SU-DHL-6 (cell line): ENCODE measurements around the gene PLAAT3.
"Not testable (repeated sequence)": the region's sequence is repeated elsewhere in the genome, so short reads cannot be mapped to it uniquely, and the experiment has no call there.

ENCODE experiments used
- H2AFZ ChIP-seq: fragments of 200-600 bp; sonication (generic); 2 replicates; pipeline ENCODE4 v1.6.1; 2014; ENCODE audit warnings: low read depth, mild to moderate bottlenecking, moderate library complexity, mixed read lengths, antibody characterized with exemption, low read length; ENCODE audit not compliant: severe bottlenecking
- H3F3A ChIP-seq: fragments of 200-600 bp; shearing (Covaris generic); 2 replicates; pipeline ENCODE4 v1.6.0; 2016; ENCODE audit warnings: antibody characterized with exemption, mild to moderate bottlenecking; ENCODE audit not compliant: insufficient read depth
- H3K27ac ChIP-seq: fragments of 200-600 bp; sonication (generic); 2 replicates; pipeline ENCODE4 v1.5.1; 2016; ENCODE audit warnings: low read depth, mild to moderate bottlenecking, low read length, moderate library complexity, mixed read lengths
- H3K27me3 ChIP-seq: fragments of 200-600 bp; sonication (generic), shearing (Covaris generic); 2 replicates; pipeline ENCODE4 v1.6.0; 2014; ENCODE audit warnings: mild to moderate bottlenecking, low read length
- H3K36me3 ChIP-seq: fragments of 200-600 bp; sonication (generic); 2 replicates; pipeline ENCODE4 v1.6.1; 2014; ENCODE audit warnings: mild to moderate bottlenecking, low read length, mixed read lengths
- H3K4me2 ChIP-seq: fragments of 300-600, 200-600 bp; shearing (Covaris generic), sonication (generic); 2 replicates; pipeline ENCODE4 v1.6.0; 2014; ENCODE audit warnings: low read length, low read depth, mild to moderate bottlenecking; ENCODE audit not compliant: poor library complexity, severe bottlenecking
- H3K4me3 ChIP-seq: fragments of 200-600 bp; sonication (generic); 2 replicates; pipeline ENCODE4 v1.5.1; 2014; ENCODE audit warnings: antibody characterized with exemption, low read length, mild to moderate bottlenecking, mixed read lengths; ENCODE audit not compliant: insufficient read depth, poor library complexity, severe bottlenecking
- H3K79me2 ChIP-seq: fragments of 200-600 bp; sonication (generic); 2 replicates; pipeline ENCODE4 v1.6.1; 2014; ENCODE audit warnings: mild to moderate bottlenecking, low read length, moderate library complexity; ENCODE audit not compliant: insufficient read depth
- H3K9ac ChIP-seq: fragments of 200-600 bp; sonication (generic); 2 replicates; pipeline ENCODE4 v1.7.0; 2014; ENCODE audit warnings: mild to moderate bottlenecking, low read length
- H3K9me2 ChIP-seq: fragments of 200-600 bp; sonication (generic); replicated peaks from 2 replicates; pipeline ENCODE4 v1.6.1; 2014; ENCODE audit warnings: low read length; ENCODE audit not compliant: insufficient read depth
- H3K9me3 ChIP-seq: fragments of 200-600 bp; sonication (generic); 2 replicates; pipeline ENCODE4 v1.6.1; 2014; ENCODE audit warnings: low read length, mixed read lengths; ENCODE audit not compliant: insufficient read depth
- H4K20me1 ChIP-seq: fragments of 200-600 bp; sonication (generic); 2 replicates; pipeline ENCODE4 v1.6.1; 2014; ENCODE audit warnings: low read depth, mild to moderate bottlenecking, antibody characterized with exemption, low read length, moderate library complexity, mixed read lengths
- CTCF ChIP-seq: fragments of 200-600 bp; sonication (generic); IDR thresholded peaks from one replicate; pipeline ENCODE4 v1.5.1; 2017; ENCODE audit warnings: antibody characterized with exemption, mild to moderate bottlenecking, low read length, moderate library complexity; ENCODE audit not compliant: insufficient read depth, poor library complexity, severe bottlenecking
- EZH2phosphoT487 ChIP-seq: fragments of 200-600 bp; sonication (generic), shearing (Covaris generic); conservative IDR thresholded peaks from 2 replicates; pipeline ENCODE4 v1.6.1; 2018; ENCODE audit warnings: mild to moderate bottlenecking, antibody characterized with exemption, low read length, moderate library complexity, mixed read lengths

Gene PLAAT3

GRCh38 chr11:63589000-63589399, 25.2 kb downstream of the PLAAT3 start:
- no peak for TF ChIP-seq EZH2phosphoT487
- no peak for TF ChIP-seq CTCF
- Histone ChIP-seq H3K27ac (no peak overlapping the region), H3K36me3 (no peaks in the 10 kb centered on the region)

GRCh38 chr11:63586451-63587166, 27.6 kb downstream of the PLAAT3 start:
- H3K4me2 ChIP-seq = no peak overlapping the region
- H3K36me3 ChIP-seq = no peaks in the 10 kb centered on the region

More at GRCh38 chr11:63589000-63589399, 25.2 kb downstream of the PLAAT3 start:
- H3K79me2 ChIP-seq = no peaks in the 10 kb centered on the region
- H3K9me3 ChIP-seq = no peaks in the 10 kb centered on the region
- no peak overlapping the region for H3K9ac ChIP-seq
- no peak overlapping the region for H2AFZ ChIP-seq
- H4K20me1 ChIP-seq = no peaks in the 10 kb centered on the region
- no peaks in the 10 kb centered on the region for H3F3A ChIP-seq
- no peak overlapping the region for H3K4me2 ChIP-seq
- no peaks in the 10 kb centered on the region for H3K9me2 ChIP-seq
- H3K4me3 ChIP-seq = no peak overlapping the region
- no peaks in the 10 kb centered on the region for H3K27me3 ChIP-seq

DNA sequence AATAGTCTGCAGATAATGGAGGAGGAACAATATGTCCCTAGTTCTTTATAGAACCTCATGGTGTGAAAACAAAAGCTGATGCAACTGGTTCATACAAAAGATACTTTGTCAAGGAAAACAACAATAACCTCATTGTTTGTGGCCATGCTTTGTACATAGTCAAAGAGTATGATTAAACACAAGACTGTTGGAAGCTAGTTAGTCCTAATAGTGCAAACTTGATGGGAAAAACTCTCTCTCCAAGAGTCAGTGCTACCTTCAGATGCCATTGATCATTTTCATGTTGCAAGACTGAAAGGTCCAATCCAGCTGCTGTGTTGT, 30.9 kb downstream of the PLAAT3 start:
- Histone ChIP-seq H3K27ac (no peak overlapping the region), H3K9me2 (no peaks in the 10 kb centered on the region), H3K27me3 (no peaks in the 10 kb centered on the region), H3K9ac (no peak overlapping the region), H3K4me2 (no peak overlapping the region), H4K20me1 (no peaks in the 10 kb centered on the region), H3F3A (no peaks in the 10 kb centered on the region), H3K4me3 (no peak overlapping the region), H3K36me3 (no peaks in the 10 kb centered on the region), H3K79me2 (no peaks in the 10 kb centered on the region), H2AFZ (no peak overlapping the region), H3K9me3 (no peaks in the 10 kb centered on the region)
- TF ChIP-seq CTCF = no peak
- TF ChIP-seq EZH2phosphoT487 = no peak

More at GRCh38 chr11:63586451-63587166, 27.6 kb downstream of the PLAAT3 start:
- Histone ChIP-seq H3K9ac (no peak overlapping the region), H3K9me2 (no peaks in the 10 kb centered on the region), H2AFZ (no peak overlapping the region), H3K27ac (no peak overlapping the region), H3K79me2 (no peaks in the 10 kb centered on the region), H3K9me3 (no peaks in the 10 kb centered on the region), H4K20me1 (no peaks in the 10 kb centered on the region), H3F3A (no peaks in the 10 kb centered on the region), H3K27me3 (no peaks in the 10 kb centered on the region), H3K4me3 (no peak overlapping the region)
- TF ChIP-seq EZH2phosphoT487 (no peak), CTCF (no peak)

DNA sequence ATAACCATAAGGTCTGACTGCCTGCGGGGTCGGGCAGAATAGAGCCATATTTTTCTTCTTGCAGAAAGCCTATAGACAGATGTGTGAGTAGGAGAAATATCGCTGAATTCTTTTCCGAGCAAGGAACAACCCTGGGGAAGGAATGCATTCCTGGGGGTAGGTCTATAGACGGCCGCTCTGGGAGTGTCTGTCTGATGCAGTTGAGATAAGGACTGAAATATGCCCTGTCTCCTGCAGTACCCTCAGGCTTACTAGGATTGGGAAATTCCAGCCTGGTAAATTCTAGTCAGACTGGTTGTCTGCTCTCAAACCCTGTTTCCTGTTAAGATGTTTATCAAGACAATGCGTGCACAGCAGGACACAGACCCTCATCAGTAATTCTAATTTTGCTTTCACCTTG, 33.0 kb downstream of the PLAAT3 start:
- H3K36me3 ChIP-seq, H4K20me1 ChIP-seq, H3K9me3 ChIP-seq, H3K27ac ChIP-seq, H3K4me3 ChIP-seq, H3K9me2 ChIP-seq, H3K27me3 ChIP-seq, H2AFZ ChIP-seq, H3K9ac ChIP-seq, H3K79me2 ChIP-seq, H3F3A ChIP-seq, H3K4me2 ChIP-seq: not testable (repeated sequence)

DNA sequence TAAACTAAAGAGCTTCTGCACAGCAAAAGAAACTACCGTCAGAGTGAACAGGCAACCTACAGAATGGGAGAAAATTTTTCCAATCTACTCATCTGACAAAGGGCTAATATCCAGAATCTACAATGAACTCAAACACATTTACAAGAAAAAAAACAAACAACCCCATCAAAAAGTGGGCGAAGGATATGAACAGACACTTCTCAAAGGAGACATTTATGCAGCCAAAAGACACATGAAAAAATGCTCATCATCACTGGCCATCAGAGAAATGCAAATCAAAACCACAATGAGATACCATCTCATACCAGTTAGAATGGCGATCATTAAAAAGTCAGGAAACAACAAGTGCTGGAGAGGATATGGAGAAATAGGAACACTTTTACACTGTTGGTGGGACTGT, 35.4 kb downstream of the PLAAT3 start:
- H3K9ac ChIP-seq, H3K27me3 ChIP-seq, H3K4me2 ChIP-seq, H3K27ac ChIP-seq, H3K9me2 ChIP-seq, H3K4me3 ChIP-seq, H4K20me1 ChIP-seq, H3K79me2 ChIP-seq, H3K36me3 ChIP-seq, H2AFZ ChIP-seq, H3K9me3 ChIP-seq, H3F3A ChIP-seq: not testable (repeated sequence)
